Liver (tissue), 9 donors: ENCODE results near the gene CSAD. TPM values are rescaled to one million over a fixed set of nuclear protein-coding genes. Genes with fewer than 3 reads are reported as not detected.

Experiments
- DNase-seq: peaks from one replicate; pipeline ENCODE4 v3.0.0-alpha.2; 2017; ENCODE audit warnings: low spot score
- H3K27ac ChIP-seq, 2 donors: one replicate each; pipeline ENCODE4 v1.7.0; 2013; ENCODE audit warnings: inconsistent platforms in 2 of 2, low read length in 2 of 2, control low read depth in 1 of 2, low read depth in 1 of 2, mild to moderate bottlenecking in 1 of 2
- H3K27me3 ChIP-seq, 4 donors: one replicate each; pipeline versions ENCODE4 v1.6.1 to v1.7.0; 2013; ENCODE audit warnings: low read length in 3 of 4, inconsistent platforms in 1 of 4, mild to moderate bottlenecking in 1 of 4, moderate library complexity in 1 of 4; ENCODE audit not compliant: control insufficient read depth in 4 of 4, insufficient read depth in 4 of 4
- H3K36me3 ChIP-seq, 4 donors: one replicate each; pipeline versions ENCODE4 v1.6.1 to v1.7.0; 2013; ENCODE audit warnings: low read length in 3 of 4, mild to moderate bottlenecking in 3 of 4, low read depth in 1 of 4, moderate library complexity in 1 of 4; ENCODE audit not compliant: control insufficient read depth in 4 of 4, insufficient read depth in 3 of 4
- H3K4me1 ChIP-seq, 4 donors: one replicate each; pipeline versions ENCODE4 v1.6.1 to v1.7.0; 2013; ENCODE audit warnings: low read length in 3 of 4, mild to moderate bottlenecking in 3 of 4, moderate library complexity in 1 of 4; ENCODE audit not compliant: control insufficient read depth in 4 of 4, insufficient read depth in 4 of 4
- H3K4me3 ChIP-seq, 3 donors: one replicate each; pipeline versions ENCODE4 v1.6.1 to v1.7.0; 2013; ENCODE audit warnings: low read length in 3 of 3, control low read depth in 1 of 3, low read depth in 1 of 3, mild to moderate bottlenecking in 1 of 3
- H3K9ac ChIP-seq, 2 donors: one replicate each; pipeline ENCODE4 v1.7.0; 2013; ENCODE audit warnings: low read length in 2 of 2, mild to moderate bottlenecking in 2 of 2, moderate library complexity in 2 of 2, control low read depth in 1 of 2, low read depth in 1 of 2
- H3K9me3 ChIP-seq, 4 donors: one replicate each; pipeline versions ENCODE4 v1.6.1 to v1.7.0; 2013; ENCODE audit warnings: low read length in 3 of 4; ENCODE audit not compliant: control insufficient read depth in 4 of 4
- CTCF ChIP-seq: fragments of 150-350 bp; IDR thresholded peaks from 2 replicates; pipeline ENCODE4 v1.5.1; 2017; ENCODE audit warnings: improper control_type of control experiment, low read depth, low read length; ENCODE audit not compliant: missing input control
- EGR1 ChIP-seq, 2 donors: IDR thresholded peaks; 2 replicates each; pipeline ENCODE4 v1.6.1; 2016 to 2018; ENCODE audit warnings: antibody characterized with exemption in 2 of 2, low read depth in 2 of 2
- FOXA1 ChIP-seq: IDR thresholded peaks from 2 replicates; pipeline ENCODE4 v1.6.1; 2016; ENCODE audit warnings: antibody characterized with exemption
- FOXA2 ChIP-seq: IDR thresholded peaks from 2 replicates; pipeline ENCODE4 v1.6.1; 2016; ENCODE audit warnings: antibody characterized with exemption
- GABPA ChIP-seq, 2 donors: IDR thresholded peaks in 1 of 2; conservative IDR thresholded peaks in 1 of 2; 2 replicates each; pipeline ENCODE4 v1.6.1; 2016; ENCODE audit warnings: antibody characterized with exemption in 2 of 2, mild to moderate bottlenecking in 1 of 2, moderate library complexity in 1 of 2
- HNF4A ChIP-seq, 2 donors: conservative IDR thresholded peaks; 2 replicates each; pipeline ENCODE4 v1.6.1; 2016; ENCODE audit warnings: antibody characterized with exemption in 2 of 2, mild to moderate bottlenecking in 2 of 2
- HNF4G ChIP-seq: IDR thresholded peaks from 2 replicates; pipeline ENCODE4 v1.6.1; 2016; ENCODE audit warnings: antibody characterized with exemption
- NR2F2 ChIP-seq: IDR thresholded peaks from 2 replicates; pipeline ENCODE4 v1.6.1; 2016; ENCODE audit warnings: antibody characterized with exemption
- RAD21 ChIP-seq, 2 donors: IDR thresholded peaks; 2 replicates each; pipeline ENCODE4 v1.6.1; 2016; ENCODE audit warnings: antibody characterized with exemption in 2 of 2, mild to moderate bottlenecking in 2 of 2
- RXRA ChIP-seq, 2 donors: IDR thresholded peaks; 2 replicates each; pipeline ENCODE4 v1.6.1; 2017 to 2018; ENCODE audit warnings: antibody characterized with exemption in 2 of 2, mild to moderate bottlenecking in 1 of 2
- TAF1 ChIP-seq: conservative IDR thresholded peaks from 2 replicates; pipeline ENCODE4 v1.6.1; 2016; ENCODE audit warnings: antibody characterized with exemption, mild to moderate bottlenecking
- YY1 ChIP-seq: IDR thresholded peaks from 2 replicates; pipeline ENCODE4 v1.6.1; 2016; ENCODE audit warnings: antibody characterized with exemption, mild to moderate bottlenecking
- WGBS: extraction: QIAGEN DNeasy Blood & Tissue Kit; methylation state at CpG from one replicate; pipeline ENCODE4 v1.1.7; 2013; 5-methylcytosine and 5-hydroxymethylcytosine counted together
- polyA plus RNA-seq, 2 donors: library from polyadenylated mRNA; stranded (reverse) in 1 of 2; unstranded in 1 of 2; fragments of 200-250 nt in 1 of 2; fragments of >200 nt in 1 of 2; fragmentation: Nextera tagmentation in 1 of 2; extraction: Ambion mirVana in 1 of 2; gene quantifications; one replicate each; pipeline versions ENCODE4 v1.2.1 to v1.2.3, GENCODE V29; 2013 to 2015
- total RNA-seq, 2 donors: library from RNA; depleted of rRNA; stranded (reverse); fragments of >200 nt; gene quantifications; one replicate each; pipeline ENCODE4 v1.2.3, GENCODE V29; 2014
- TF ChIP-seq, protein P1 (sequence below): IDR thresholded peaks from 2 replicates; pipeline ENCODE4 v1.6.1; 2016; ENCODE audit warnings: antibody characterized with exemption
- TF ChIP-seq, protein P2 (sequence below): IDR thresholded peaks from 2 replicates; pipeline ENCODE4 v1.6.1; 2016; ENCODE audit warnings: antibody characterized with exemption
- TF ChIP-seq, protein P3 (sequence below): IDR thresholded peaks from 2 replicates; pipeline ENCODE4 v1.6.1; 2016; ENCODE audit warnings: antibody characterized with exemption, mild to moderate bottlenecking
- donor health status: healthy.
- donor health status: healthy.
- donor health status: healthy.
- donor health status: healthy.
- donor health status: healthy.

CSAD gene
- total and polyA plus RNA-seq, 4 donors, result 4.4 to 41.5 (median 35.1) TPM

- TF ChIP-seq CTCF, result no peak
- no peak for TF ChIP-seq NR2F2
- no peak for TF ChIP-seq HNF4A (conservative IDR thresholded peaks at IDR 0.05)
- TF ChIP-seq, protein P1, sequence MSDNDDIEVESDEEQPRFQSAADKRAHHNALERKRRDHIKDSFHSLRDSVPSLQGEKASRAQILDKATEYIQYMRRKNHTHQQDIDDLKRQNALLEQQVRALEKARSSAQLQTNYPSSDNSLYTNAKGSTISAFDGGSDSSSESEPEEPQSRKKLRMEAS, result no peak
- TF ChIP-seq FOXA1, result no peak
- no peak for TF ChIP-seq RAD21 (IDR thresholded peaks at IDR 0.05)
- no peak for TF ChIP-seq RXRA (IDR thresholded peaks at IDR 0.05)
Observed at GRCh38 chr12:53227836-53228235, 47.1 kb upstream of the CSAD start (continued).

- no peak for DNase-seq
- no peak overlapping the region for H3K27ac ChIP-seq
- no peaks in the 10 kb centered on the region for H3K27me3 ChIP-seq
- no peak for TF ChIP-seq FOXA1
- no peak for TF ChIP-seq GABPA (IDR thresholded peaks at IDR 0.05 in 1 of 2, conservative IDR thresholded peaks at IDR 0.05 in 1 of 2)
- TF ChIP-seq NR2F2, result no peak
- no peak for TF ChIP-seq YY1
- no peak for TF ChIP-seq RAD21 (IDR thresholded peaks at IDR 0.05)
- TF ChIP-seq EGR1 (IDR thresholded peaks at IDR 0.05; ENCODE audit: low read depth in 2 of 2), result no peak
- no peak for TF ChIP-seq FOXA2
- TF ChIP-seq, protein P1, result no peak
- TF ChIP-seq, protein P2, sequence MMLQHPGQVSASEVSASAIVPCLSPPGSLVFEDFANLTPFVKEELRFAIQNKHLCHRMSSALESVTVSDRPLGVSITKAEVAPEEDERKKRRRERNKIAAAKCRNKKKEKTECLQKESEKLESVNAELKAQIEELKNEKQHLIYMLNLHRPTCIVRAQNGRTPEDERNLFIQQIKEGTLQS, result no peak
- no peak for TF ChIP-seq HNF4G
- no peak for TF ChIP-seq TAF1
- TF ChIP-seq CTCF, result no peak
- TF ChIP-seq, protein P3, sequence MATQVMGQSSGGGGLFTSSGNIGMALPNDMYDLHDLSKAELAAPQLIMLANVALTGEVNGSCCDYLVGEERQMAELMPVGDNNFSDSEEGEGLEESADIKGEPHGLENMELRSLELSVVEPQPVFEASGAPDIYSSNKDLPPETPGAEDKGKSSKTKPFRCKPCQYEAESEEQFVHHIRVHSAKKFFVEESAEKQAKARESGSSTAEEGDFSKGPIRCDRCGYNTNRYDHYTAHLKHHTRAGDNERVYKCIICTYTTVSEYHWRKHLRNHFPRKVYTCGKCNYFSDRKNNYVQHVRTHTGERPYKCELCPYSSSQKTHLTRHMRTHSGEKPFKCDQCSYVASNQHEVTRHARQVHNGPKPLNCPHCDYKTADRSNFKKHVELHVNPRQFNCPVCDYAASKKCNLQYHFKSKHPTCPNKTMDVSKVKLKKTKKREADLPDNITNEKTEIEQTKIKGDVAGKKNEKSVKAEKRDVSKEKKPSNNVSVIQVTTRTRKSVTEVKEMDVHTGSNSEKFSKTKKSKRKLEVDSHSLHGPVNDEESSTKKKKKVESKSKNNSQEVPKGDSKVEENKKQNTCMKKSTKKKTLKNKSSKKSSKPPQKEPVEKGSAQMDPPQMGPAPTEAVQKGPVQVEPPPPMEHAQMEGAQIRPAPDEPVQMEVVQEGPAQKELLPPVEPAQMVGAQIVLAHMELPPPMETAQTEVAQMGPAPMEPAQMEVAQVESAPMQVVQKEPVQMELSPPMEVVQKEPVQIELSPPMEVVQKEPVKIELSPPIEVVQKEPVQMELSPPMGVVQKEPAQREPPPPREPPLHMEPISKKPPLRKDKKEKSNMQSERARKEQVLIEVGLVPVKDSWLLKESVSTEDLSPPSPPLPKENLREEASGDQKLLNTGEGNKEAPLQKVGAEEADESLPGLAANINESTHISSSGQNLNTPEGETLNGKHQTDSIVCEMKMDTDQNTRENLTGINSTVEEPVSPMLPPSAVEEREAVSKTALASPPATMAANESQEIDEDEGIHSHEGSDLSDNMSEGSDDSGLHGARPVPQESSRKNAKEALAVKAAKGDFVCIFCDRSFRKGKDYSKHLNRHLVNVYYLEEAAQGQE, result no peak
- no peak overlapping the region for H3K9ac ChIP-seq
- no peaks in the 10 kb centered on the region for H3K9me3 ChIP-seq
- 95% methylated on average over 11 of the region's 11 CpGs for WGBS
- no peaks in the 10 kb centered on the region for H3K36me3 ChIP-seq
- no peak overlapping the region for H3K4me3 ChIP-seq
- peaks cover 0 to 8% (median under 1%) of the 10 kb centered on the region in 4 donors for H3K4me1 ChIP-seq
Observed at GRCh38 chr12:53227341-53227740, 46.6 kb upstream of the CSAD start.
